Activated T-helper 1 cell treated with Interleukin-2 at 50 U/mL for 16 hours (primary cell): ENCODE measurements around the gene DNAJC5G.
"Not testable (repeated sequence)": the region's sequence is repeated elsewhere in the genome, so short reads cannot be mapped to it uniquely, and the experiment has no call there.

Source experiments
- DNase-seq: peaks from one replicate; pipeline ENCODE4 v3.0.0-alpha.2; 2020; ENCODE audit warnings: low read depth

Gene DNAJC5G

GRCh38 chr2:27251766-27252165, 23.5 kb upstream of the DNAJC5G start:
- no peak for DNase-seq

- no peak for DNase-seq
These were observed 20.0 kb upstream of the DNAJC5G start for GRCh38 chr2:27255187-27255586.

GRCh38 chr2:27255660-27256059, 19.6 kb upstream of the DNAJC5G start:
- DNase-seq, result no peak

- DNase-seq, result no peak
These were observed 18.3 kb upstream of the DNAJC5G start for GRCh38 chr2:27256855-27257454.

GRCh38 chr2:27258051-27258450, 17.2 kb upstream of the DNAJC5G start:
- DNase-seq, result no peak

GRCh38 chr2:27261241-27261925, 13.8 kb upstream of the DNAJC5G start:
- DNase-seq, result no peak

- DNase-seq, result no peak
These were observed 13.3 kb upstream of the DNAJC5G start for GRCh38 chr2:27261926-27262298.

- DNase-seq, result peak; percentile 47
These were observed 12.6 kb upstream of the DNAJC5G start, which contains the start of gene SLC30A3 for GRCh38 chr2:27262379-27263286. Gene SLC30A3 (minus strand): TSS chr2:27263047. CDS start chr2:27262906, 141 bp downstream.

- DNase-seq, result no peak
These were observed 11.7 kb upstream of the DNAJC5G start for GRCh38 chr2:27263287-27264252.

- DNase-seq, result no peak
These were observed 10.9 kb upstream of the DNAJC5G start for GRCh38 chr2:27264253-27264752.

GRCh38 chr2:27264753-27265535, 10.3 kb upstream of the DNAJC5G start:
- DNase-seq, result peak; percentile 46

GRCh38 chr2:27265536-27265870, 9.7 kb upstream of the DNAJC5G start:
- DNase-seq, result no peak

GRCh38 chr2:27268296-27268695, 6.9 kb upstream of the DNAJC5G start:
- not testable (repeated sequence) for DNase-seq

- DNase-seq, result no peak
These were observed 5.1 kb upstream of the DNAJC5G start for GRCh38 chr2:27270131-27270530.

GRCh38 chr2:27270670-27271069, 4.6 kb upstream of the DNAJC5G start:
- no peak for DNase-seq

GRCh38 chr2:27271631-27272340, 3.4 kb upstream of the DNAJC5G start:
- no peak for DNase-seq

GRCh38 chr2:27272537-27273522, 2.4 kb upstream of the DNAJC5G start:
- DNase-seq, result not testable (repeated sequence)

- DNase-seq, result no peak
These were observed 2.8 kb downstream of the DNAJC5G start for GRCh38 chr2:27278010-27278409.

- no peak for DNase-seq
These were observed 5.6 kb downstream of the DNAJC5G start for GRCh38 chr2:27280826-27281225.
